Esophagus squamous epithelium (tissue), 4 donors: Measurements from ENCODE around the gene OCRL.

Experiments used
- CTCF ChIP-seq, 6 experiments: fragments of 450-650 bp in 4 of 6; fragments of 200-600 bp in 2 of 6; sonication (generic) in 2 of 6; IDR thresholded peaks; one replicate each; pipeline ENCODE4 v1.5.1; 2016 to 2019; ENCODE audit warnings: antibody characterized with exemption in 6 of 6, mild to moderate bottlenecking in 4 of 6, moderate library complexity in 4 of 6
- POLR2A ChIP-seq, 4 donors: fragments of 450-650 bp; IDR thresholded peaks; one replicate each; pipeline ENCODE4 v1.6.1; 2017; ENCODE audit warnings: antibody characterized with exemption in 4 of 4, mild to moderate bottlenecking in 4 of 4, moderate library complexity in 3 of 4

GRCh38 chrX:129581904-129582303 is 41.8 kb downstream of the OCRL start:
- no peak for TF ChIP-seq CTCF (IDR thresholded peaks at IDR 0.05)
- TF ChIP-seq POLR2A (IDR thresholded peaks at IDR 0.05) = no peak
